ENCODE data around the gene PAGE1.
"Not testable (repeated sequence)": the region's sequence is repeated elsewhere in the genome, so short reads cannot be mapped to it uniquely, and the experiment has no call there.

The PAGE1 gene

GRCh38 chrX:49695276-49696180, at the start of gene PAGE1:
Gene PAGE1 (minus strand): TSS chrX:49695984. CDS start chrX:49694770, 1,214 bp downstream.
- in situ Hi-C loops (cut with HindIII; ENCODE audit: low sequenced_read_pairs), result no loop called here

GRCh38 chrX:49741501-49741900, 45.7 kb upstream of the PAGE1 start:
- in situ Hi-C loops (cut with HindIII; ENCODE audit: low sequenced_read_pairs), result not testable (repeated sequence)

- in situ Hi-C loops (cut with HindIII; ENCODE audit: low sequenced_read_pairs), result no loop called here
Measured at GRCh38 chrX:49727847-49728246, 32.1 kb upstream of the PAGE1 start.

- in situ Hi-C loops (cut with HindIII; ENCODE audit: low sequenced_read_pairs), result no loop called here
Measured at GRCh38 chrX:49726966-49727365, 31.2 kb upstream of the PAGE1 start.

GRCh38 chrX:49725923-49726904, 30.4 kb upstream of the PAGE1 start:
- in situ Hi-C loops (cut with HindIII; ENCODE audit: low sequenced_read_pairs), result no loop called here

GRCh38 chrX:49725401-49725800, 29.6 kb upstream of the PAGE1 start:
- in situ Hi-C loops (cut with HindIII; ENCODE audit: low sequenced_read_pairs), result no loop called here

GRCh38 chrX:49720106-49720505, 24.3 kb upstream of the PAGE1 start:
- in situ Hi-C loops (cut with HindIII; ENCODE audit: low sequenced_read_pairs), result not testable (repeated sequence)

GRCh38 chrX:49712577-49712976, 16.8 kb upstream of the PAGE1 start:
- in situ Hi-C loops (cut with HindIII; ENCODE audit: low sequenced_read_pairs), result no loop called here

- in situ Hi-C loops (cut with HindIII; ENCODE audit: low sequenced_read_pairs), result no loop called here
Measured at GRCh38 chrX:49710744-49711319, 15.0 kb upstream of the PAGE1 start.

- in situ Hi-C loops (cut with HindIII; ENCODE audit: low sequenced_read_pairs), result no loop called here
Measured at GRCh38 chrX:49704691-49705404, 9.1 kb upstream of the PAGE1 start.

- in situ Hi-C loops (cut with HindIII; ENCODE audit: low sequenced_read_pairs), result no loop called here
Measured at GRCh38 chrX:49701933-49702332, 6.1 kb upstream of the PAGE1 start.

- in situ Hi-C loops (cut with HindIII; ENCODE audit: low sequenced_read_pairs), result no loop called here
Measured at GRCh38 chrX:49701323-49701722, 5.5 kb upstream of the PAGE1 start.

GRCh38 chrX:49675075-49675719, 20.6 kb downstream of the PAGE1 start:
- in situ Hi-C loops (cut with HindIII; ENCODE audit: low sequenced_read_pairs), result no loop called here

GRCh38 chrX:49673394-49673793, 22.4 kb downstream of the PAGE1 start:
- in situ Hi-C loops (cut with HindIII; ENCODE audit: low sequenced_read_pairs), result no loop called here

- in situ Hi-C loops (cut with HindIII; ENCODE audit: low sequenced_read_pairs), result no loop called here
Measured at GRCh38 chrX:49664824-49665223, 31.0 kb downstream of the PAGE1 start.

- in situ Hi-C loops (cut with HindIII; ENCODE audit: low sequenced_read_pairs), result no loop called here
Measured at GRCh38 chrX:49661881-49662280, 33.9 kb downstream of the PAGE1 start.

GRCh38 chrX:49659771-49660170, 36.0 kb downstream of the PAGE1 start:
- in situ Hi-C loops (cut with HindIII; ENCODE audit: low sequenced_read_pairs), result no loop called here

GRCh38 chrX:49656533-49656932, 39.3 kb downstream of the PAGE1 start:
- in situ Hi-C loops (cut with HindIII; ENCODE audit: low sequenced_read_pairs), result no loop called here

GRCh38 chrX:49644991-49645637, 50.7 kb downstream of the PAGE1 start:
- in situ Hi-C loops (cut with HindIII; ENCODE audit: low sequenced_read_pairs), result no loop called here

Data from endothelial cell of hepatic sinusoid (primary cell).